ENCODE data around the gene IKZF4.
"Not testable (repeated sequence)": the region's sequence is repeated elsewhere in the genome, so short reads cannot be mapped to it uniquely, and the experiment has no call there.

GRCh38 chr12:55999999-56000540 is 20.8 kb upstream of the IKZF4 start:
- TF ChIP-seq, protein P1, sequence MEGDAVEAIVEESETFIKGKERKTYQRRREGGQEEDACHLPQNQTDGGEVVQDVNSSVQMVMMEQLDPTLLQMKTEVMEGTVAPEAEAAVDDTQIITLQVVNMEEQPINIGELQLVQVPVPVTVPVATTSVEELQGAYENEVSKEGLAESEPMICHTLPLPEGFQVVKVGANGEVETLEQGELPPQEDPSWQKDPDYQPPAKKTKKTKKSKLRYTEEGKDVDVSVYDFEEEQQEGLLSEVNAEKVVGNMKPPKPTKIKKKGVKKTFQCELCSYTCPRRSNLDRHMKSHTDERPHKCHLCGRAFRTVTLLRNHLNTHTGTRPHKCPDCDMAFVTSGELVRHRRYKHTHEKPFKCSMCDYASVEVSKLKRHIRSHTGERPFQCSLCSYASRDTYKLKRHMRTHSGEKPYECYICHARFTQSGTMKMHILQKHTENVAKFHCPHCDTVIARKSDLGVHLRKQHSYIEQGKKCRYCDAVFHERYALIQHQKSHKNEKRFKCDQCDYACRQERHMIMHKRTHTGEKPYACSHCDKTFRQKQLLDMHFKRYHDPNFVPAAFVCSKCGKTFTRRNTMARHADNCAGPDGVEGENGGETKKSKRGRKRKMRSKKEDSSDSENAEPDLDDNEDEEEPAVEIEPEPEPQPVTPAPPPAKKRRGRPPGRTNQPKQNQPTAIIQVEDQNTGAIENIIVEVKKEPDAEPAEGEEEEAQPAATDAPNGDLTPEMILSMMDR (conservative IDR thresholded peaks at IDR 0.05 in 1 of 2, IDR thresholded peaks at IDR 0.05 in 1 of 2; ENCODE audit: low read depth in 1 of 2, low read length in 2 of 2) = not testable (repeated sequence)
- not testable (repeated sequence) for TF ChIP-seq EZH2 (IDR thresholded peaks at IDR 0.05; ENCODE audit: low read length, missing control alignments)
